GM21723 (cell line): ENCODE measurements around the gene OLFML2B.
"Not testable (repeated sequence)": the region's sequence is repeated elsewhere in the genome, so short reads cannot be mapped to it uniquely, and the experiment has no call there.

Experiments used
- ATAC-seq: cut with Tn5 transposase; IDR thresholded peaks from one replicate; pipeline ENCODE4 v1.9.1; 2021; ENCODE audit warnings: mild to moderate bottlenecking, moderate library complexity; ENCODE audit not compliant: unreplicated experiment

Gene OLFML2B

GRCh38 chr1:162036163-162036562 is 12.5 kb upstream of the OLFML2B start:
- ATAC-seq: no peak

- ATAC-seq: no peak
Observed at GRCh38 chr1:162035241-162035640, 11.6 kb upstream of the OLFML2B start.

GRCh38 chr1:162033428-162033827 is 9.8 kb upstream of the OLFML2B start:
- no peak for ATAC-seq

- no peak for ATAC-seq
Observed at GRCh38 chr1:162030759-162031280, 7.2 kb upstream of the OLFML2B start.

- no peak for ATAC-seq
Observed at GRCh38 chr1:162029157-162029556, 5.5 kb upstream of the OLFML2B start.

- ATAC-seq: no peak
Observed at GRCh38 chr1:162028726-162029125, 5.1 kb upstream of the OLFML2B start.

GRCh38 chr1:162026881-162027280 is 3.2 kb upstream of the OLFML2B start:
- ATAC-seq: no peak

- ATAC-seq: no peak
Observed at GRCh38 chr1:162025541-162025940, 1.9 kb upstream of the OLFML2B start.

- no peak for ATAC-seq
Observed at GRCh38 chr1:162023181-162023546, 505 bp downstream of the OLFML2B start.

GRCh38 chr1:162022626-162023025 is 1.0 kb downstream of the OLFML2B start:
- ATAC-seq: no peak

- no peak for ATAC-seq
Observed at GRCh38 chr1:162021124-162021523, 2.5 kb downstream of the OLFML2B start.

GRCh38 chr1:162020150-162020549 is 3.5 kb downstream of the OLFML2B start:
- ATAC-seq: no peak

GRCh38 chr1:162019446-162019845 is 4.2 kb downstream of the OLFML2B start:
- ATAC-seq: no peak

GRCh38 chr1:162019006-162019405 is 4.7 kb downstream of the OLFML2B start:
- ATAC-seq: no peak

GRCh38 chr1:162018418-162018817 is 5.3 kb downstream of the OLFML2B start:
- no peak for ATAC-seq

GRCh38 chr1:162017791-162018190 is 5.9 kb downstream of the OLFML2B start:
- not testable (repeated sequence) for ATAC-seq

- ATAC-seq: no peak
Observed at GRCh38 chr1:162016631-162017030, 7.0 kb downstream of the OLFML2B start.

GRCh38 chr1:162015196-162015595 is 8.5 kb downstream of the OLFML2B start:
- ATAC-seq: no peak

- no peak for ATAC-seq
Observed at GRCh38 chr1:162014202-162014601, 9.5 kb downstream of the OLFML2B start.

- ATAC-seq: no peak
Observed at GRCh38 chr1:162013289-162013688, 10.4 kb downstream of the OLFML2B start.

- ATAC-seq: no peak
Observed at GRCh38 chr1:162011337-162012012, 12.2 kb downstream of the OLFML2B start.

- ATAC-seq: no peak
Observed at GRCh38 chr1:162010175-162010506, 13.5 kb downstream of the OLFML2B start.

GRCh38 chr1:162009501-162010174 is 14.0 kb downstream of the OLFML2B start:
- ATAC-seq: no peak
